OCI-LY3 (cell line): ENCODE data around the gene NSUN3.

Experiments used
- H2AFZ ChIP-seq: fragments of 200-600, 300-600 bp; shearing (Covaris generic); 2 replicates; pipeline ENCODE4 v1.6.0; 2014; ENCODE audit warnings: antibody characterized with exemption, low read depth, low read length
- H3K27ac ChIP-seq: fragments of 200-600, 300-600 bp; sonication (generic); 2 replicates; pipeline ENCODE4 v1.5.1; 2014; ENCODE audit warnings: mild to moderate bottlenecking, low read length, moderate library complexity, mixed read lengths
- H3K27me3 ChIP-seq: fragments of 200-600, 300-600 bp; sonication (generic); 2 replicates; pipeline ENCODE4 v1.6.1; 2014; ENCODE audit warnings: low read depth, low read length, mixed read lengths
- H3K36me3 ChIP-seq: fragments of 200-600, 300-600 bp; sonication (generic); replicated peaks from 2 replicates; pipeline ENCODE3; 2014; ENCODE audit warnings: low read depth, low read length, mixed read lengths
- H3K4me1 ChIP-seq: fragments of 300-600, 200-600 bp; sonication (generic); 2 replicates; pipeline ENCODE4 v1.6.1; 2014; ENCODE audit warnings: low read length, mixed read lengths
- H3K4me2 ChIP-seq: fragments of 200-600, 300-600 bp; sonication (generic); 2 replicates; pipeline ENCODE4 v1.6.1; 2014; ENCODE audit warnings: low read length, mixed read lengths
- H3K4me3 ChIP-seq: fragments of 300-600, 200-600 bp; sonication (generic); 2 replicates; pipeline ENCODE4 v1.5.1; 2014; ENCODE audit warnings: antibody characterized with exemption, mild to moderate bottlenecking, low read length, moderate library complexity
- H3K79me2 ChIP-seq: fragments of 300-600, 200-600 bp; shearing (Covaris generic); 2 replicates; pipeline ENCODE4 v1.6.1; 2014; ENCODE audit warnings: mild to moderate bottlenecking, low read length, mixed read lengths
- H3K9ac ChIP-seq: fragments of 300-600, 200-600 bp; shearing (Covaris generic); 2 replicates; pipeline ENCODE4 v1.6.0; 2014; ENCODE audit warnings: mild to moderate bottlenecking, low read length, moderate library complexity
- H3K9me3 ChIP-seq: fragments of 200-600, 300-600 bp; shearing (Covaris generic); 2 replicates; pipeline ENCODE4 v1.6.1; 2014; ENCODE audit warnings: low read length, mixed read lengths; ENCODE audit not compliant: insufficient read depth
- H4K20me1 ChIP-seq: fragments of 200-600, 300-600 bp; sonication (generic); 2 replicates; pipeline ENCODE4 v1.6.1; 2016; ENCODE audit warnings: low read length, mixed read lengths; ENCODE audit not compliant: insufficient read depth
- EZH2phosphoT487 ChIP-seq: fragments of 200-600 bp; shearing (Covaris generic); IDR thresholded peaks from 2 replicates; pipeline ENCODE4 v1.6.1; 2018; ENCODE audit warnings: antibody characterized with exemption, mixed run types, low read depth
- TF ChIP-seq, protein P1 (sequence below): fragments of 200-600, 300-600 bp; sonication (generic); IDR thresholded peaks from 2 replicates; pipeline ENCODE4 v1.5.1; 2014; ENCODE audit warnings: antibody characterized with exemption, low read length, low read depth

NSUN3 gene

DNA sequence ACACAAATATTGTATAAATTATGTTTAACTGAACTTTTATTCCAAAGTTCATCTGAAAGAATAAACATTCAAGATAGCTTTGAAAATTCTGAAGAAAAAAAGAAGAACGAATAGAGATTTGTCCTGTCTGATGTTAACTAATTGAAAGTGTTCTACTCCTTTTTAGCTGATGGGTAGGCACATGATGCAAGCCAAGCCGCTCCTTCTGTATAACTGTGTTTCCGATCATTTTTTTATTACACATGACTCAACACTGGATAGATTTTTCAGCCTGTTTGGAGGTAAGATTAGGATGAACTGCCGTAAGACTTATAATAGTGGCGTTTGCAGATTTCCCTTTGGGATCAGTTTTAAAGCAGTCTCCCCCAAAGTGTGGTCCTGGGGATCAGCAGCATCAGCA is 19.0 kb downstream of the NSUN3 start:
- 0 out of 2 replicates have a peak, but pooled peaks cover 5% of the 10 kb centered on the region for H4K20me1 ChIP-seq
- H3K4me2 ChIP-seq, result no peak overlapping the region
- H3K4me3 ChIP-seq, result no peak overlapping the region
- no peak overlapping the region for H3K27ac ChIP-seq
- TF ChIP-seq, protein P1, sequence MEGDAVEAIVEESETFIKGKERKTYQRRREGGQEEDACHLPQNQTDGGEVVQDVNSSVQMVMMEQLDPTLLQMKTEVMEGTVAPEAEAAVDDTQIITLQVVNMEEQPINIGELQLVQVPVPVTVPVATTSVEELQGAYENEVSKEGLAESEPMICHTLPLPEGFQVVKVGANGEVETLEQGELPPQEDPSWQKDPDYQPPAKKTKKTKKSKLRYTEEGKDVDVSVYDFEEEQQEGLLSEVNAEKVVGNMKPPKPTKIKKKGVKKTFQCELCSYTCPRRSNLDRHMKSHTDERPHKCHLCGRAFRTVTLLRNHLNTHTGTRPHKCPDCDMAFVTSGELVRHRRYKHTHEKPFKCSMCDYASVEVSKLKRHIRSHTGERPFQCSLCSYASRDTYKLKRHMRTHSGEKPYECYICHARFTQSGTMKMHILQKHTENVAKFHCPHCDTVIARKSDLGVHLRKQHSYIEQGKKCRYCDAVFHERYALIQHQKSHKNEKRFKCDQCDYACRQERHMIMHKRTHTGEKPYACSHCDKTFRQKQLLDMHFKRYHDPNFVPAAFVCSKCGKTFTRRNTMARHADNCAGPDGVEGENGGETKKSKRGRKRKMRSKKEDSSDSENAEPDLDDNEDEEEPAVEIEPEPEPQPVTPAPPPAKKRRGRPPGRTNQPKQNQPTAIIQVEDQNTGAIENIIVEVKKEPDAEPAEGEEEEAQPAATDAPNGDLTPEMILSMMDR, result no peak
- TF ChIP-seq EZH2phosphoT487, result no peak
- no peaks in the 10 kb centered on the region for H3K27me3 ChIP-seq
- no peaks in the 10 kb centered on the region for H3K4me1 ChIP-seq
- peaks cover 4% of the 10 kb centered on the region for H3K36me3 ChIP-seq
- H3K79me2 ChIP-seq, result no peaks in the 10 kb centered on the region; the same call in 1 of the 2 replicates
- H3K9ac ChIP-seq, result no peak overlapping the region
- no peaks in the 10 kb centered on the region for H3K9me3 ChIP-seq
- H2AFZ ChIP-seq, result no peak overlapping the region

DNA sequence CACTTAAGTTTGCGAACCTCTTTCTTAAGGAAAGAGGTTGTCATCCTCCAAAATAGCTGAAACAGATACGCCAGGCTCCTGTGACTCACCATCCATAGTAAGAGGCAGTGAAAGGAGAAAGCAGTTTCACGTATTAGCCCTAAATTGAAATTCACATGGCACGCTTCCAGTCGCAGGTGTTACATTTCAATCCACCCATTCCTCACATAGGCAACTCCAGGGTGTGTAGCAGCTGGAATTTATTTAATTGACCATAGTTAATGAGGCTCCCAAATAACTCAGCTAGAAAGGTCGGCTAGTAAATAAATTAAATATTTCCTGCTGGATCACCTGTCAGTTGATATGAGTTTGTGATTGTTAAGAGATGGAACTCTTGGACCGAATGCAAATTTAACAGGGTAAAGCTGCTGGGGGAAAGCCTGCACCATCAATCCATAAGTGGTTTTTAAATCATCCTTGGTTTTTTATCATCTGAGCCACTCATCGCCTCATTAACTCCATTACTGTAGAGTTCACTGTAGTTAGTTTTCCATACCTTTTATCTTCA is 19.6 kb downstream of the NSUN3 start:
- no peak overlapping the region for H3K27ac ChIP-seq
- 0 out of 2 replicates have a peak, but pooled peaks cover 5% of the 10 kb centered on the region for H4K20me1 ChIP-seq
- no peaks in the 10 kb centered on the region for H3K4me1 ChIP-seq
- TF ChIP-seq EZH2phosphoT487, result no peak
- TF ChIP-seq, protein P1, result no peak
- H3K27me3 ChIP-seq, result no peaks in the 10 kb centered on the region
- no peak overlapping the region for H3K9ac ChIP-seq
- H3K36me3 ChIP-seq, result peaks cover 4% of the 10 kb centered on the region
- H2AFZ ChIP-seq, result no peak overlapping the region
- H3K79me2 ChIP-seq, result no peaks in the 10 kb centered on the region
- H3K4me2 ChIP-seq, result no peak overlapping the region
- no peaks in the 10 kb centered on the region for H3K9me3 ChIP-seq
- H3K4me3 ChIP-seq, result no peak overlapping the region

DNA sequence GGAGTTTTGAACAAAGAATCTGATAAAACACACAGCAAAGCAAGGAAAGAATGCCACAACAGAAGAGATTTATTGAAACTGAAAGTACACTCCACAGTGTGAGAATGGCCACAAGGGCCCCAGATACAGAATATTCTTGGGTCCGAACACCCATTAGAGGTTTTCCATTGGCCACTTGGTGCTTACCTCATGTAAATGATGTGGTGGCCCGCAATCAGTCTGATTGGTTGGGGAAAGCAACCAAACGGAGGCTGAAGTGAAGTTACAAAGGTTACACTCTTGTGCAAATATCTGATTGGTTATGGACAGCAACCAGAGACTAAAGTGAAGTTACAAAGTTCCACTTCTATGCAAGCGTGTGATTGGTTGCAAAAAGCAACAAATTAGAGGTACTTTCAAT is 20.4 kb downstream of the NSUN3 start:
- no peaks in the 10 kb centered on the region for H3K4me1 ChIP-seq
- TF ChIP-seq, protein P1, result no peak
- TF ChIP-seq EZH2phosphoT487, result no peak
- H3K27me3 ChIP-seq, result no peaks in the 10 kb centered on the region
- 0 out of 2 replicates have a peak, but pooled peaks cover 5% of the 10 kb centered on the region for H4K20me1 ChIP-seq
- H3K79me2 ChIP-seq, result no peaks in the 10 kb centered on the region
- no peak overlapping the region for H2AFZ ChIP-seq
- H3K4me2 ChIP-seq, result no peak overlapping the region
- H3K9me3 ChIP-seq, result no peaks in the 10 kb centered on the region
- no peak overlapping the region for H3K27ac ChIP-seq
- H3K9ac ChIP-seq, result no peak overlapping the region
- peaks cover 4% of the 10 kb centered on the region for H3K36me3 ChIP-seq
- H3K4me3 ChIP-seq, result no peak overlapping the region

DNA sequence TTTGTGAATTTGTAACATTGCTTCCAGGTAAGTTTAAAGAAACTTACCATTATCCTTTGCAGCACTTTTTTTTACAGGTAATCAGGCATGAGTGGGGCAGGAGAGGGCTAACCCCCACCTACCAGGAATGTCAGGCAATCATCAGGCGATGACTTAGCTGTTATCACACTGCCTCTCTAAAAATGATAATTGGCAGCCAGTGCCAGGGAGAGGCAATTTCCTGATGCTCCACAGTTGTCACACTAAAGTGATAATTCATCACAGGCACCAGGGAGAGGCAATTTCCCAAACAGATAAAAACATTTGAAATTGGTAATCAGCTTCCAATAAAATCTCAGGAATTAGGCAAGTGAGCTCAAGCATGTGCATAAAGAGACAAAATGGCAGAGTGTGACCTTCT is 26.3 kb downstream of the NSUN3 start:
- Histone ChIP-seq H2AFZ (no peak overlapping the region), H4K20me1 (no peaks in the 10 kb centered on the region), H3K4me1 (no peaks in the 10 kb centered on the region), H3K27ac (no peak overlapping the region), H3K36me3 (peaks cover 10% of the 10 kb centered on the region), H3K9ac (no peak overlapping the region), H3K27me3 (no peaks in the 10 kb centered on the region), H3K79me2 (no peaks in the 10 kb centered on the region), H3K4me2 (no peak overlapping the region), H3K9me3 (no peaks in the 10 kb centered on the region), H3K4me3 (no peak overlapping the region)
- TF ChIP-seq, protein P1, result no peak
- no peak for TF ChIP-seq EZH2phosphoT487
